Upper lobe of right lung (tissue), 1 donor: ENCODE results near the gene MAP4K4. TPM values are rescaled to one million over a fixed set of nuclear protein-coding genes. Genes with fewer than 3 reads are reported as not detected.

ENCODE experiments used
- ATAC-seq: fragments of 200-7000 bp; cut with Tn5 transposase; one replicate; pipeline ENCODE4 v1.9.1; 2020; ENCODE audit warnings: mild to moderate bottlenecking, moderate library complexity
- DNase-seq: peaks from one replicate; pipeline ENCODE4 v3.0.0-alpha.2; 2020
- H3K27ac ChIP-seq: fragments of 200-600 bp; one replicate; pipeline ENCODE4 v1.8.0; 2022
- H3K27me3 ChIP-seq: fragments of 200-600 bp; one replicate; pipeline ENCODE4 v1.8.0; 2022; ENCODE audit warnings: mild to moderate bottlenecking
- H3K36me3 ChIP-seq: fragments of 200-600 bp; one replicate; pipeline ENCODE4 v1.8.0; 2022
- H3K4me1 ChIP-seq: fragments of 200-600 bp; one replicate; pipeline ENCODE4 v1.8.0; 2022
- H3K4me3 ChIP-seq: fragments of 200-600 bp; one replicate; pipeline ENCODE4 v1.8.0; 2022; ENCODE audit warnings: mild to moderate bottlenecking
- H3K9me3 ChIP-seq: fragments of 200-600 bp; one replicate; pipeline ENCODE4 v1.8.0; 2022
- intact Hi-C: fragments of 100-400 bp; cut with DNase I; formaldehyde crosslinking; loops from one replicate; pipeline ENCODE4 v1.11.0; 2022
- total RNA-seq: library from RNA; stranded (reverse); fragmentation: NEBNext Ultra II Directional; extraction: Animal tissue kit (Norgen Biotek cat#: 25700); gene quantifications from one replicate; pipeline ENCODE4 v1.2.1, GENCODE V29; 2021
- TF ChIP-seq, protein P1 (sequence below): fragments of 200-600 bp; IDR thresholded peaks from one replicate; pipeline ENCODE4 v1.8.0; 2022; ENCODE audit warnings: antibody characterized with exemption
- donor health status: DM: no; HTN: yes; CAD: no; lungs with severe emphysema.

Gene MAP4K4
- total RNA-seq, 1 donor from 2014 or later, result 88.7 TPM

DNA sequence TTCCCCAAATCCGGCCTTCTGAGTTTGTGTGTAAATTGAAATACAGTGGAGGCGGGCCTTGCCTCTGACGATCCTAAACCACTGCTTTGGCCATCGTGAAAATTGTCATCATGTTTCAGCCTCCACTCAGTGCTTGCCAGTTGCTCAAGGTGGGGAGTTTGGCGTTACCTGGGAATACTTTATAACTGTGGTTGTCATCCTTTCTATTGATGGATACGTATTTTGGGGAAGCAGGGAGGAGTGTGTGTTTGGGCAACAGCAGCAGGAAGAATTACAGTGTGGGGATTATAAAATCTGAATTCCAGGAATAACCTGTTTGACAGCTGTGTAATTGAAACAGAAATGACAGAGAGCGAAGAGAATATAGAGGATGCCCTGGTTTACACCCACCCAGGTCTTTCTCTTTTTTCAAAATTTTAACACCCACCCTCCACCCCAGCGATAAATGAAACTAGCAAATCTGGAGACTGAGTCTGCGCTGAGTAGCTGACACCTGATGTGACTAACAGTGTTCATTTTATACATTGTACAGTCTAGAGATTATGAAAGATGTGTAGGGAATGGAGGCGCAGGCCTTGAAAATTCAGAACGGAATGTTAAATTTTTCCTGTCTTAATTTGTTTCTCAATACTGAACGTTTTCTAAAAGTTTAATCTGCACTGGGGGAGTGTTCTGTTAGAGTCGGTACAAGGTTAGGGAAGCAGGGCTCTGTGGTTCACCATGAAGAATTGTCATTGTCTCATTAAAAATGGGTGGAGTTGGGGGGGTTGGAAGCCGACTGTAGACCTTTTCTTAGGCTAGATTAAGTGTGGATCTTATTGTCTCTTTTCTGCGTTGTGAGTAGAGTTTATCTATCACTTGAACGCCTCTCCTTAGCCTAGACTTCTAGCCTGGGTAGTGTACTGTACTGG lies 1.6 kb downstream of the MAP4K4 start:
- Histone ChIP-seq H3K27me3 (no peaks in the 10 kb centered on the region), H3K9me3 (no peaks in the 10 kb centered on the region), H3K36me3 (no peaks in the 10 kb centered on the region), H3K27ac (peak overlapping the region; percentile 65), H3K4me1 (peaks cover 25% of the 10 kb centered on the region), H3K4me3 (peak overlapping the region; percentile 69)
- DNase-seq (no peak), ATAC-seq (no peak)
- intact Hi-C loops, result loop anchor here (10.0 kb wide), 1 partner anchor 126 kb away; no protein-coding TSS in a partner anchor
- TF ChIP-seq, protein P1, sequence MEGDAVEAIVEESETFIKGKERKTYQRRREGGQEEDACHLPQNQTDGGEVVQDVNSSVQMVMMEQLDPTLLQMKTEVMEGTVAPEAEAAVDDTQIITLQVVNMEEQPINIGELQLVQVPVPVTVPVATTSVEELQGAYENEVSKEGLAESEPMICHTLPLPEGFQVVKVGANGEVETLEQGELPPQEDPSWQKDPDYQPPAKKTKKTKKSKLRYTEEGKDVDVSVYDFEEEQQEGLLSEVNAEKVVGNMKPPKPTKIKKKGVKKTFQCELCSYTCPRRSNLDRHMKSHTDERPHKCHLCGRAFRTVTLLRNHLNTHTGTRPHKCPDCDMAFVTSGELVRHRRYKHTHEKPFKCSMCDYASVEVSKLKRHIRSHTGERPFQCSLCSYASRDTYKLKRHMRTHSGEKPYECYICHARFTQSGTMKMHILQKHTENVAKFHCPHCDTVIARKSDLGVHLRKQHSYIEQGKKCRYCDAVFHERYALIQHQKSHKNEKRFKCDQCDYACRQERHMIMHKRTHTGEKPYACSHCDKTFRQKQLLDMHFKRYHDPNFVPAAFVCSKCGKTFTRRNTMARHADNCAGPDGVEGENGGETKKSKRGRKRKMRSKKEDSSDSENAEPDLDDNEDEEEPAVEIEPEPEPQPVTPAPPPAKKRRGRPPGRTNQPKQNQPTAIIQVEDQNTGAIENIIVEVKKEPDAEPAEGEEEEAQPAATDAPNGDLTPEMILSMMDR, result no peak

DNA sequence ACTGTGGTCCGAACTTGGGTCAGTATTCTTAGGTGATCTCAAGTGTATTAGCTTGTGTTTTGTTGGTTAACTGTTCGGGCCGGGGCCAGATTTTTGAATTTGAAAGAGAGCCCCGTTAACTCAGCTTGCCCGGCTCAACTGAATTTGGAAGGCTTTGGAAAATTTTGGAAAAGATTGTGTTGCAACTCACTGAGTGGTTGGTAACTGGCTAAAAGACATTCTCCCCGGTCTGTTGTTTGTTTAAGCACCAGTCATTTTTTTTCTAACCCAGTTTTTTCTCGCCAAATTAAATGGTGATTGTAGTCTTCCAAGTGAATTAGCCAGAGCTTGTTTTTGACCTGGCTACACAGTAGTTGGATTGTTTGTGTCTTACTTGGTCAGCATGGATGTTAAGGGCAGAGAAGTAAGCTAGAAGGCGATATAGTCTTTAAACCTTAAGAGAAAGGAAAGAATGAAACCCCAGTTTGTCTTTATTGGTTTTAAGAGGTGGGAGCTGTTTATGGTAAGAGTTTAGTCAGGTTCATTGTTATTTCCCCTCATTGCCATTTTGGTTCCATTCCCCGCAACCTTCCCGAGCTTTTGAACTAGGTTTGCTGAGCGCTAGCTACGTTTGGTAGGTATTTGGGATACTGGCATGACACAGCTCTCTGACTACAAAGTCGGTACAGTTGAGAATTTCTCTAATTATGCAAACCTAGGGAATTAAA lies 2.4 kb downstream of the MAP4K4 start:
- Histone ChIP-seq H3K9me3 (no peaks in the 10 kb centered on the region), H3K27me3 (no peaks in the 10 kb centered on the region), H3K4me1 (peaks cover 32% of the 10 kb centered on the region), H3K36me3 (no peaks in the 10 kb centered on the region), H3K4me3 (peak overlapping the region; percentile 69), H3K27ac (peak overlapping the region; percentile 7)
- TF ChIP-seq, protein P1, result no peak
- intact Hi-C loops, result loop anchor here (10.0 kb wide), 1 partner anchor 125 kb away; no protein-coding TSS in a partner anchor
- ATAC-seq, result no peak
- DNase-seq, result no peak

DNA sequence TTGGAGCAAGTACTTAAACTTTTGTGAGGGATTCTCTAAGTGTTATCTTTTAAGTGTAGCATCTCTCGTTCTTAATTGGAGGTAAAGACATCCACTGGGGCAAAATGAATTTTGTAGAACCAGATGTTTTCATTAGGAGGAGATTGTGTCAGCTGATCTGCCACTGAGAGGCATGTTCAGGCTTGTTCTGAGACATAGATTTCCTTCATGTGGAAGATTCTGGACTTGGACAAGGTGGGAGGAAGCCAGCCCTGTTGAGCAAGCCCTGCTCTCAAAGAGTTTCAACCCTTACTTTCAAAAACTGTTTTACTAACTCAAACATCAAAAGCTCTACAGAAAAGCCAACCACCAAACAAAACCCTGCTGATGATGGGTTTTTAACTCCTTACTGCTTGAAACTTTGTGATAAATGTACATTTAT lies 6.5 kb downstream of the MAP4K4 start:
- DNase-seq (no peak), ATAC-seq (peak; percentile 85)
- no peak overlapping the region for H3K4me3 ChIP-seq
- H3K4me1 ChIP-seq, result peaks cover 54% of the 10 kb centered on the region
- no peaks in the 10 kb centered on the region for H3K27me3 ChIP-seq
- TF ChIP-seq, protein P1, result no peak
- no peaks in the 10 kb centered on the region for H3K36me3 ChIP-seq
- H3K9me3 ChIP-seq, result no peaks in the 10 kb centered on the region
- intact Hi-C loops, result no loop called here
- H3K27ac ChIP-seq, result peak overlapping the region; percentile 20

DNA sequence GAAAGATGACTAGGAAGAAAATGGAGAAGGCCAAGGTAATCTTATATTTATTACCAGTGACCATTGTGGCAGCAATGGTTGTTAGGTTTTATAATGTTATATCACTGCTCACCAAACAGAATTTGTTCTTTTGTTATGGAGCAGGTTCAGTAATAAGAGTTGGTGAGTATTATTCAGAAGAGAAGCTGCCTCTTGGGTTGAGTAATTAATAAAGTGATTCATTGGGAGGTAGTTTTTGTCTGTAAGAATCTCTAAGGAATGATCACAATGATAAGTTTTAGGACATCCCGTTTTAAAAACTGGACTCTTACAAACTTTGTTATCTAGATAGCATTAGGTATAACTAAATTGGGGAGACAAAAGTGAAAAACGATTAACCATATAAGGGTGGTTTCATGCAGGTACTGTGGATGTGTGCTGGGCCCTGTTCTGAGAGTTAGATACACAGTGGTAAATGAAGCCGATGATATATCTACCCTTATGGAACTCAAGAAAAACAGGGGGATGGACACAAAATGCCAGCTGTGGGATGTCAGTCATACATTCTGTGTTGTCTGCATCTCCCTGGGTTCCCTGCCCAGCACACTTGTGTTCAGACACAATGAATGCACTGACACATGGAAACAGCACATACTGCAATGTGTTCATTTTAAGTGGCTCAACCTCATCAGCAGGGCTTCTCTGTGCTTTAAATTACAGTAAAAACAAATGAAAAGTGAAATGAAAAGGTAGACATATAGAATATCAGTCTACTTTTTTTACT lies 7.5 kb downstream of the MAP4K4 start:
- ATAC-seq (no peak), DNase-seq (no peak)
- Histone ChIP-seq H3K4me1 (peaks cover 59% of the 10 kb centered on the region), H3K9me3 (no peaks in the 10 kb centered on the region), H3K4me3 (no peak overlapping the region), H3K27me3 (no peaks in the 10 kb centered on the region), H3K36me3 (no peaks in the 10 kb centered on the region), H3K27ac (peak overlapping the region; percentile 20)
- TF ChIP-seq, protein P1, result no peak
- intact Hi-C loops, result no loop called here

- TF ChIP-seq, protein P1, result no peak
- Histone ChIP-seq H3K9me3 (no peaks in the 10 kb centered on the region), H3K27me3 (no peaks in the 10 kb centered on the region), H3K4me3 (no peak overlapping the region), H3K27ac (no peak overlapping the region), H3K4me1 (peaks cover 61% of the 10 kb centered on the region), H3K36me3 (no peaks in the 10 kb centered on the region)
- DNase-seq (no peak), ATAC-seq (no peak)
- intact Hi-C loops, result no loop called here
Observed at GRCh38 chr2:101706121-101706818, 8.8 kb downstream of the MAP4K4 start.
